MM.1S (cell line): Measurements from ENCODE around the gene VPS16.

Experiments
- DNase-seq: peaks from one replicate; pipeline ENCODE4 v3.0.0-alpha.2; 2015
- H2AFZ ChIP-seq: fragments of 300-600 bp; sonication (generic); 2 replicates; pipeline ENCODE4 v1.6.0; 2016; ENCODE audit warnings: antibody characterized with exemption, low read length
- H3F3A ChIP-seq: fragments of 300-600 bp; sonication (generic); 2 replicates; pipeline ENCODE4 v1.6.1; 2016; ENCODE audit warnings: mild to moderate bottlenecking, antibody characterized with exemption, low read length, moderate library complexity, mixed read lengths; ENCODE audit not compliant: insufficient read depth
- H3K27ac ChIP-seq: fragments of 300-600 bp; sonication (generic); 2 replicates; pipeline ENCODE4 v1.5.1; 2016; ENCODE audit warnings: mild to moderate bottlenecking, low read length
- H3K27me3 ChIP-seq: fragments of 300-600 bp; sonication (generic); replicated peaks from 2 replicates; pipeline ENCODE4 v1.6.0; 2016; ENCODE audit warnings: low read length; ENCODE audit not compliant: insufficient read depth
- H3K36me3 ChIP-seq: fragments of 300-600 bp; sonication (generic); replicated peaks from 2 replicates; pipeline ENCODE4 v1.6.1; 2016; ENCODE audit warnings: mild to moderate bottlenecking, low read length, mixed read lengths; ENCODE audit not compliant: insufficient read depth
- H3K4me1 ChIP-seq: fragments of 300-600 bp; sonication (generic); 2 replicates; pipeline ENCODE4 v1.6.1; 2016; ENCODE audit warnings: low read length, mixed read lengths
- H3K4me2 ChIP-seq: fragments of 300-600 bp; sonication (generic); 2 replicates; pipeline ENCODE4 v1.6.0; 2016; ENCODE audit warnings: low read depth, low read length
- H3K4me3 ChIP-seq: fragments of 300-600 bp; sonication (generic); 2 replicates; pipeline ENCODE4 v1.5.1; 2016; ENCODE audit warnings: low read length, mixed read lengths
- H3K79me2 ChIP-seq: fragments of 300-600 bp; sonication (generic); 2 replicates; pipeline ENCODE4 v1.6.1; 2016; ENCODE audit warnings: mixed run types, low read length, mixed read lengths
- H3K9ac ChIP-seq: fragments of 300-600 bp; sonication (generic); 2 replicates; pipeline ENCODE4 v1.6.1; 2016; ENCODE audit warnings: low read length, mixed read lengths
- H3K9me2 ChIP-seq: fragments of 300-600 bp; sonication (generic); replicated peaks from 2 replicates; pipeline ENCODE4 v1.6.1; 2016; ENCODE audit warnings: mild to moderate bottlenecking, low read length, mixed read lengths; ENCODE audit not compliant: insufficient read depth
- H3K9me3 ChIP-seq: fragments of 300-600 bp; sonication (generic); replicated peaks from 2 replicates; pipeline ENCODE4 v1.6.1; 2016; ENCODE audit warnings: mild to moderate bottlenecking, low read length, mixed read lengths; ENCODE audit not compliant: insufficient read depth
- H4K20me1 ChIP-seq: fragments of 300-600 bp; sonication (generic); 2 replicates; pipeline ENCODE4 v1.6.1; 2016; ENCODE audit warnings: mild to moderate bottlenecking, low read length, moderate library complexity, mixed read lengths; ENCODE audit not compliant: insufficient read depth
- CTCF ChIP-seq: fragments of 300-600 bp; sonication (generic); IDR thresholded peaks from 2 replicates; pipeline ENCODE4 v1.5.1; 2016; ENCODE audit warnings: antibody characterized with exemption, low read length, mixed read lengths
- EZH2 ChIP-seq: fragments of 300-600 bp; sonication (generic); optimal IDR thresholded peaks from 2 replicates; pipeline ENCODE3; 2017; ENCODE audit warnings: low read depth, mild to moderate bottlenecking, antibody characterized with exemption, low read length, mixed read lengths
- EZH2phosphoT487 ChIP-seq: fragments of 300-600 bp; sonication (generic); IDR thresholded peaks from 2 replicates; pipeline ENCODE4 v1.6.1; 2018; ENCODE audit warnings: antibody characterized with exemption, low read length

The VPS16 gene

GRCh38 chr20:2859330-2860121 lies 19.0 kb downstream of the VPS16 start:
- Histone ChIP-seq H3K4me3 (no peak overlapping the region), H3K27me3 (no peaks in the 10 kb centered on the region), H2AFZ (no peak overlapping the region), H3K9me2 (no peaks in the 10 kb centered on the region), H4K20me1 (no peaks in the 10 kb centered on the region), H3K79me2 (no peaks in the 10 kb centered on the region), H3K9me3 (no peaks in the 10 kb centered on the region), H3K9ac (no peak overlapping the region), H3K27ac (no peak overlapping the region), H3K4me1 (no peaks in the 10 kb centered on the region), H3K36me3 (no peaks in the 10 kb centered on the region), H3K4me2 (no peak overlapping the region), H3F3A (no peaks in the 10 kb centered on the region)
- DNase-seq = no peak
- no peak for TF ChIP-seq EZH2phosphoT487
- no peak for TF ChIP-seq CTCF
- no peak for TF ChIP-seq EZH2

GRCh38 chr20:2864626-2865025 lies 24.1 kb downstream of the VPS16 start:
- Histone ChIP-seq H3K36me3 (no peaks in the 10 kb centered on the region), H3K9me2 (no peaks in the 10 kb centered on the region), H3K4me1 (no peaks in the 10 kb centered on the region), H4K20me1 (no peaks in the 10 kb centered on the region), H3K4me2 (no peak overlapping the region), H3K9ac (no peak overlapping the region), H3K27me3 (no peaks in the 10 kb centered on the region), H3K79me2 (no peaks in the 10 kb centered on the region), H3K9me3 (no peaks in the 10 kb centered on the region), H2AFZ (no peak overlapping the region), H3K27ac (no peak overlapping the region), H3K4me3 (no peak overlapping the region), H3F3A (no peaks in the 10 kb centered on the region)
- DNase-seq = no peak
- no peak for TF ChIP-seq CTCF
- TF ChIP-seq EZH2 = no peak
- no peak for TF ChIP-seq EZH2phosphoT487

- no peak overlapping the region for H3K4me2 ChIP-seq
- H3F3A ChIP-seq = no peaks in the 10 kb centered on the region
- TF ChIP-seq CTCF = no peak
- TF ChIP-seq EZH2phosphoT487 = no peak
- TF ChIP-seq EZH2 = no peak
- no peaks in the 10 kb centered on the region for H3K36me3 ChIP-seq
- no peaks in the 10 kb centered on the region for H3K27me3 ChIP-seq
- H3K4me1 ChIP-seq = no peaks in the 10 kb centered on the region
- H3K4me3 ChIP-seq = no peak overlapping the region
- H3K9me3 ChIP-seq = no peaks in the 10 kb centered on the region
- no peak for DNase-seq
- no peaks in the 10 kb centered on the region for H3K9me2 ChIP-seq
- H4K20me1 ChIP-seq = no peaks in the 10 kb centered on the region
- no peak overlapping the region for H2AFZ ChIP-seq
- no peaks in the 10 kb centered on the region for H3K79me2 ChIP-seq
- H3K27ac ChIP-seq = no peak overlapping the region
- no peak overlapping the region for H3K9ac ChIP-seq
Observed at GRCh38 chr20:2865101-2865500, 24.6 kb downstream of the VPS16 start.
